Fibroblast of villous mesenchyme (primary cell): ENCODE data around the gene APCDD1L. TPM values are rescaled to one million over a fixed set of nuclear protein-coding genes. Genes with fewer than 3 reads are reported as not detected.
A peak's percentile ranks its signal among the peaks of the same experiment; 100 is the strongest.

Experiments used
- DNase-seq: peaks from one replicate; pipeline ENCODE4 v3.0.0-alpha.2; 2010; ENCODE audit warnings: low read depth
- H3K4me3 ChIP-seq: 2 replicates; pipeline ENCODE4 v1.5.1; 2011; ENCODE audit warnings: low read depth, mild to moderate bottlenecking, low read length
- total RNA-seq: library from RNA; depleted of rRNA; stranded (reverse); fragments of >200 nt; gene quantifications from 2 replicates; pipeline ENCODE4 v1.2.3, GENCODE V29; 2012
- TF ChIP-seq, protein P1 (sequence below): IDR thresholded peaks from 2 replicates; pipeline ENCODE4 v1.5.1; 2012; ENCODE audit warnings: low read depth, mild to moderate bottlenecking, low read length; ENCODE audit not compliant: insufficient read depth

Gene APCDD1L
- total RNA-seq, 1 donor: 0.86 TPM

- TF ChIP-seq, protein P1, sequence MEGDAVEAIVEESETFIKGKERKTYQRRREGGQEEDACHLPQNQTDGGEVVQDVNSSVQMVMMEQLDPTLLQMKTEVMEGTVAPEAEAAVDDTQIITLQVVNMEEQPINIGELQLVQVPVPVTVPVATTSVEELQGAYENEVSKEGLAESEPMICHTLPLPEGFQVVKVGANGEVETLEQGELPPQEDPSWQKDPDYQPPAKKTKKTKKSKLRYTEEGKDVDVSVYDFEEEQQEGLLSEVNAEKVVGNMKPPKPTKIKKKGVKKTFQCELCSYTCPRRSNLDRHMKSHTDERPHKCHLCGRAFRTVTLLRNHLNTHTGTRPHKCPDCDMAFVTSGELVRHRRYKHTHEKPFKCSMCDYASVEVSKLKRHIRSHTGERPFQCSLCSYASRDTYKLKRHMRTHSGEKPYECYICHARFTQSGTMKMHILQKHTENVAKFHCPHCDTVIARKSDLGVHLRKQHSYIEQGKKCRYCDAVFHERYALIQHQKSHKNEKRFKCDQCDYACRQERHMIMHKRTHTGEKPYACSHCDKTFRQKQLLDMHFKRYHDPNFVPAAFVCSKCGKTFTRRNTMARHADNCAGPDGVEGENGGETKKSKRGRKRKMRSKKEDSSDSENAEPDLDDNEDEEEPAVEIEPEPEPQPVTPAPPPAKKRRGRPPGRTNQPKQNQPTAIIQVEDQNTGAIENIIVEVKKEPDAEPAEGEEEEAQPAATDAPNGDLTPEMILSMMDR: no peak
- DNase-seq: no peak
- no peak overlapping the region for H3K4me3 ChIP-seq
These were observed 80.9 kb downstream of the APCDD1L start for GRCh38 chr20:58434326-58434725.

DNA sequence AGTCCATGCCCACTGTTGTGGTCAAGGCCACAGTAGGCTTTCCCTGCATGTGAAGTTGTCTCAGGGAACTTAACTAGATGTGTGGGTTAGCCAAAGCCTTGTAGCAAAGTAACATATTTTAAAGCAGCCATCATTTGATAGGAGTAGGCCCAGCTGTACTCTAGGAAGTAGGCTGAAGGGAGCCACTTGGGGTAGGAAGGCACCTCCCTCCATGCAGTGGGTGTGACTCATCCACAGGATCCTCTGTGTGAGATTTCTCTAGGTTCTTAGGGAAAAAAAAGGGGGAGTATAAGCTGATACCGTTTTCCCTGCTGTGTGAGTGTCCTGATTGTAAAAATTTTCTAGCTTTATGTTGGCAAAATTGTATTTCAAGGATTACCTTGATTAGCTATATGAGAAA lies 81.4 kb downstream of the APCDD1L start:
- no peak overlapping the region for H3K4me3 ChIP-seq
- TF ChIP-seq, protein P1: no peak
- peak; percentile 75 for DNase-seq

GRCh38 chr20:58433029-58433647 lies 82.1 kb downstream of the APCDD1L start:
- no peak for DNase-seq
- no peak overlapping the region for H3K4me3 ChIP-seq
- TF ChIP-seq, protein P1: no peak

DNA sequence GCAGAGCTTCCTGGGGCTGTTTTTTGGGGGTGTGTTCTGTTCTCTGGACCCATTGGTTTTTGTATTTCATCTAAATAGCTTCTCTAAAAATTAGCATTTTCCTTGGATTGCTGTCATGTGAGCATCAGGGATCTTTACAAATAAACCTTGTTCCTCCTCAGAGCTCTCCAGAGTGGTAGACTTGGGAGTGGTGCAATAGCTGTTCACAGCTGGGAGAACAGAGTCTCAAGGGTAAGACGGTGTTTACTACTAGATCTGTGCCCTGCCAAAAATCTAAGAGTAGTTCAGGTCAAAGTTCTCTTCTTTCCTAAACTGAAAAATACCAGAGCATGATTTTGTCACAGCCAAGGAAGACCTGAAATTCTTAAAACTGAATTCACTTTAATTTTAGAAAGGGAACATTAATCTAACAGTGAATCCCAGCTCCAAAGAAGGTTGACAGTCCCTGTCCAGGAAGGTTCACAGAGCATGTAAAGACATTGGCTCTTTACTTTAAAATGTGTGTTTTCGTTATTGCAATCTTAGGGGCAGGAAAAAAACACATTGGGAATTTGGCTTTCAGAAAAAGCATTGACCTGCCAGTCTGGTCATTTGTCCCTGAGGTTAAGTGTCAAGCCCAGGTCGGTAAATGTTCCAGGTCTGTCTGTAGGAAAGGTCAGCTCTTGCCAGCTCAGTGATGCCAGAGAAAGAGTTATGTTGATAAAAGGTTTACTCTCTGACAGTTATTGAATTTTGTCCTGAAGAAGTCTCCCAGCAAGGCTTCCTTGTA lies 82.8 kb downstream of the APCDD1L start:
- no peak overlapping the region for H3K4me3 ChIP-seq
- TF ChIP-seq, protein P1: no peak
- peak; percentile 84 for DNase-seq

GRCh38 chr20:58431134-58431533 lies 84.1 kb downstream of the APCDD1L start:
- TF ChIP-seq, protein P1: no peak
- no peak overlapping the region for H3K4me3 ChIP-seq
- DNase-seq: no peak

- TF ChIP-seq, protein P1: peak; percentile 10
- DNase-seq: no peak
- H3K4me3 ChIP-seq: no peak overlapping the region
These were observed 85.9 kb downstream of the APCDD1L start for GRCh38 chr20:58429303-58429702.
